Measurements from ENCODE around the gene C1orf52.

C1orf52 gene

DNA sequence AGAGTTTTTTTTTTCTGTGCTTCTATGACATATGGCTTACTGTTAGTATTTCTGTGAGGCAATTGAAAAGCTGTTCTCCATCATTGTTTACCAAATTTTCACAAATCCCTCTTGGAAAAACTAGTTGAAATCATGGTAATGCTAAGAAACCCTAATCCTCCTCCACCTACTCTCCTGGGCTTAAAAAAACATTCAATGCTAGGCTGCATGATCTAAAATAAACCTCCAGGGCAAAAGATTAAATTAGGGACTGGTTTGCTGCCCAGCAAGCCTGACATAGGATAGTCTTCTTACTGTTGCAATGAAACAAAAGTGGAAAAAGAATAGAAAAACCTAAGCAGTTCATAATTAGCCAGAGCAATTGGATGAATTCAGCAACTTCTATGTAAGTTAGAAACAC, 16.1 kb downstream of the C1orf52 start:
- DNase-seq (ENCODE audit: low read depth): no peak
- TF ChIP-seq, protein P1, sequence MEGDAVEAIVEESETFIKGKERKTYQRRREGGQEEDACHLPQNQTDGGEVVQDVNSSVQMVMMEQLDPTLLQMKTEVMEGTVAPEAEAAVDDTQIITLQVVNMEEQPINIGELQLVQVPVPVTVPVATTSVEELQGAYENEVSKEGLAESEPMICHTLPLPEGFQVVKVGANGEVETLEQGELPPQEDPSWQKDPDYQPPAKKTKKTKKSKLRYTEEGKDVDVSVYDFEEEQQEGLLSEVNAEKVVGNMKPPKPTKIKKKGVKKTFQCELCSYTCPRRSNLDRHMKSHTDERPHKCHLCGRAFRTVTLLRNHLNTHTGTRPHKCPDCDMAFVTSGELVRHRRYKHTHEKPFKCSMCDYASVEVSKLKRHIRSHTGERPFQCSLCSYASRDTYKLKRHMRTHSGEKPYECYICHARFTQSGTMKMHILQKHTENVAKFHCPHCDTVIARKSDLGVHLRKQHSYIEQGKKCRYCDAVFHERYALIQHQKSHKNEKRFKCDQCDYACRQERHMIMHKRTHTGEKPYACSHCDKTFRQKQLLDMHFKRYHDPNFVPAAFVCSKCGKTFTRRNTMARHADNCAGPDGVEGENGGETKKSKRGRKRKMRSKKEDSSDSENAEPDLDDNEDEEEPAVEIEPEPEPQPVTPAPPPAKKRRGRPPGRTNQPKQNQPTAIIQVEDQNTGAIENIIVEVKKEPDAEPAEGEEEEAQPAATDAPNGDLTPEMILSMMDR (IDR thresholded peaks at IDR 0.05; ENCODE audit: low read depth, low read length, missing control alignments): no peak
- in situ Hi-C loops (cut with HindIII; ENCODE audit: low sequenced_read_pairs): no loop called here

DNA sequence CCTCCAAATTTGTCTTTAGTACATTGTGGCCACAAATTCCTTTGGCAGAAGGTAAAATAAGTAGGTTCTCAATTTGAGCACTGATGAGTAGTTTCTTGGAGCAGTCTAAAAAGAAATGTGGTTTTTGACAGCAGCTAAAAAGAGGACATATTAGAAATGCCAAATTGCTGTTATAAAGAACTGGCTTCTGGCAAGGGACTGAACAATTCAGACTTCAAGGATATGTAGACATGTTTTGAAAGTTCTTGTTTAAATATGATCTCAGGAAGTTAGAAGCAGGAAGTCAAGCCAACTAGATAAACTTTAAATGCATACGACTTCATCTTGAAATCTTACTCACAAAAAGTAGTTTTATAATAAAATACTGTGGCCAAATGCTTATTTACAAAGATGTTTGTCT, 18.8 kb downstream of the C1orf52 start:
- TF ChIP-seq, protein P1 (IDR thresholded peaks at IDR 0.05; ENCODE audit: low read depth, low read length, missing control alignments): no peak
- in situ Hi-C loops (cut with HindIII; ENCODE audit: low sequenced_read_pairs): no loop called here
- no peak overlapping the region for H3K4me3 ChIP-seq (ENCODE audit: low read depth, low read length)
- DNase-seq (ENCODE audit: low read depth): no peak

More for the DNA sequence above, 16.1 kb downstream of the C1orf52 start:
- no peak overlapping the region for H3K4me3 ChIP-seq (ENCODE audit: low read depth, low read length)

DNA sequence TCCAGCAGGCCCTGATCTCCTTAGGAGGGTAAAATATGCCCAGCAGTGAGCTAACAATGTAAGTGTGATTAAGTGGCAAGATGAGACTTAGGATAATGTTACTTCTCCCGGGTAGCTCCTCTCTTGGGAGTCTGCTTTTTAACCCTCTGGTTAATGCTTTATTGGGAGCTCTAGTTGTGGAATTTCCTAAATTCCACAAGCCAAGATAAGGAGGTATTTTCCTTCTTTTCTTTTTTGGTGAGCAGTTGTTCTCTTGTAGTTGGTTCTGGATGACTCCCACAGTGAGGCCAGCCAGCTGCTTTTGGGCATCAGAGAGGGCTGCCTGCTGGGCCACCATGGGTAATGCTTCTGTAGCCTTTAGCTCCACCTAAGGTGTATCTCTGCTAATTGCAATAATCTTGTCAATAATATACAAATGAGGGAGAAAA, 19.3 kb downstream of the C1orf52 start:
- DNase-seq (ENCODE audit: low read depth): no peak
- TF ChIP-seq, protein P1 (IDR thresholded peaks at IDR 0.05; ENCODE audit: low read depth, low read length, missing control alignments): peak; percentile 14
- H3K4me3 ChIP-seq (ENCODE audit: low read depth, low read length): no peak overlapping the region
- in situ Hi-C loops (cut with HindIII; ENCODE audit: low sequenced_read_pairs): no loop called here

DNA sequence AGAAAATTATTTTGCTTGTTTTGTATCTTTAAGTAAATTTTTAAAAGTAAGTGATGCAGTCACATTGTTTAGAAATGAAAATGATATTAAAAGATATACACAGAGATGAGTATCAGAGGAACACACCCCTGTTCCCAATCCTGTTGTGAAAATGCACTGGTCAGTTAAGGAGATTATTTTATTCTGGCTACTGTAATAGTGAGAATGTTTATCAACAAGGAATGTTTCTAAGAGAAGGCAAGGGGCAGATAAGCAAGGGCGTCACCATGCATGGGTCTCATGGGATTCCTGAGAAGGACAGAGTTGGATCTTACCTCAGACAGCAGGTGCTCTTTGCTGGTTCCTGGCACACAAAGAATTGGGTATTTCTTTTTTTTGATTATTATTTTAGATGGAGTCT, 21.8 kb downstream of the C1orf52 start:
- in situ Hi-C loops (cut with HindIII; ENCODE audit: low sequenced_read_pairs): loop anchor here (5.0 kb wide), 1 partner anchor 100 kb away; no protein-coding TSS in a partner anchor
- TF ChIP-seq, protein P1 (IDR thresholded peaks at IDR 0.05; ENCODE audit: low read depth, low read length, missing control alignments): no peak
- H3K4me3 ChIP-seq (ENCODE audit: low read depth, low read length): no peak overlapping the region
- DNase-seq (ENCODE audit: low read depth): no peak

DNA sequence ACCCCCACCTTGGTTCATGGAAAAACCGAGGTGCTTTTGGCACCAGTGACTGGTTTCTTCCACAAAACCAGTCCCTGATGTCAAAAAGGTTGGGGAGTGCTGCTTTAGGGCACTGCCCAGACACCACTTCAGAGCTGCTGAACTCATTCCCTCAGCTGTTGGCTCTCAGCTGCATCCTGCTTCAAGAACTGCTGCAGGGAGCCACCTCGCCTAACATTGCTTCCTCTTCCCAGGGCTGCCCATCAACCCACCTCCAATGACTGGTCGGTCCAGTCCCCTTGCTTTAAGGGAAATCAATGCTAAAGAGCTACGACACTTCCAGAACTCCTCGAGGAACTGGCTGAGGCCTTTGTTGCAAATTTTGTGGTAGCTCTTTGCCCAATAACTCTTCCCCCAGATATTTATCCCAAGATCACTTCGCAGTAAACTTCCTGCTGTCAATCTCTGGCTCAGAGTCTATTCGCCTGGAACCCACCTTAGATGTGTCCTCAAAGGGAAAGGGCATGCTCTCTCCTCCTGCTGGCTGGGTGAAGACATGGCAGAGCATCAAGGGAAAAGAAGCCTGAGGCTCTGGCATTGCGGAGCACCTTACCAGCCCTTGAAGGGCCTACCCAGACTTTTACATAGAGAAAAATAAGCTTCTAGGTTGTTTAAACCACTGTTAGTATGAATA, 29.0 kb downstream of the C1orf52 start:
- no peak for DNase-seq (ENCODE audit: low read depth)
- H3K4me3 ChIP-seq (ENCODE audit: low read depth, low read length): no peak overlapping the region

DNA sequence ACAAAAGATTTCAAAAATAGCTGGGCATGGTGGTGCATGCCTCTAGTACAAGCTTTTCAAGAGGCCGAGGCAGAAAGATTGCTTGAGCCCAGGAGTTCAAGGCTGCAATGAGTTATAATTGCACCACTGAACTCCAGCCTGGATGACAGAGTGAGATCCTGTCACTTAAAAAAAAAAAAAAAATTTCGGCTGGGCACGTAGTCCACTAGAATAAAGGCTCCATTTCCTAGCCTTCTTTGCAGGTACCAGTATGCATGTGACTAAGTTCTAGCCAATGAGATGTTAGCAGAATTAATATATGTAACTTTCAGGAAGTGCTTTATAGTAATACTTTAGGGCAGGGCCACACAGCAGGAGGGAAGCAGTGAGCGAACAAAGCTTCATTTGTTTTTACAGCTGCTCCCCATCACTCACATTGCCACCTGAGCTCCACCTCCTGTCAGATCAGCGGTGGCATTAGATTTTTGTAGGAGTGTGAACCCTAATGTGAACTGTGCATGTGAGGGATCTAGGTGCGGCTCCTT, 29.8 kb downstream of the C1orf52 start:
- no peak for DNase-seq (ENCODE audit: low read depth)
- TF ChIP-seq, protein P1 (IDR thresholded peaks at IDR 0.05; ENCODE audit: low read depth, low read length, missing control alignments): no peak
- H3K4me3 ChIP-seq (ENCODE audit: low read depth, low read length): no peak overlapping the region
- in situ Hi-C loops (cut with HindIII; ENCODE audit: low sequenced_read_pairs): no loop called here

More for the DNA sequence above, 29.0 kb downstream of the C1orf52 start:
- TF ChIP-seq, protein P1 (IDR thresholded peaks at IDR 0.05; ENCODE audit: low read depth, low read length, missing control alignments): peak; percentile 41
- in situ Hi-C loops (cut with HindIII; ENCODE audit: low sequenced_read_pairs): no loop called here
